T-helper 22 cell (primary cell): ENCODE results near the gene TNKS2.
"Not testable (repeated sequence)": the region's sequence is repeated elsewhere in the genome, so short reads cannot be mapped to it uniquely, and the experiment has no call there.

ENCODE experiments used
- DNase-seq: peaks from one replicate; pipeline ENCODE4 v3.0.0-alpha.2; 2020; ENCODE audit warnings: low read depth

The TNKS2 gene

GRCh38 chr10:91797874-91798648 lies at the start of gene TNKS2:
TNKS2 (plus strand) TSS chr10:91798426; CDS start chr10:91798691, 265 bp downstream.
- DNase-seq: peak; percentile 85

GRCh38 chr10:91749592-91749991 lies 48.6 kb upstream of the TNKS2 start:
- DNase-seq: not testable (repeated sequence)

- no peak for DNase-seq
Measured at GRCh38 chr10:91756286-91756685, 41.9 kb upstream of the TNKS2 start.

GRCh38 chr10:91758303-91759146 lies 39.7 kb upstream of the TNKS2 start:
- no peak for DNase-seq

DNA sequence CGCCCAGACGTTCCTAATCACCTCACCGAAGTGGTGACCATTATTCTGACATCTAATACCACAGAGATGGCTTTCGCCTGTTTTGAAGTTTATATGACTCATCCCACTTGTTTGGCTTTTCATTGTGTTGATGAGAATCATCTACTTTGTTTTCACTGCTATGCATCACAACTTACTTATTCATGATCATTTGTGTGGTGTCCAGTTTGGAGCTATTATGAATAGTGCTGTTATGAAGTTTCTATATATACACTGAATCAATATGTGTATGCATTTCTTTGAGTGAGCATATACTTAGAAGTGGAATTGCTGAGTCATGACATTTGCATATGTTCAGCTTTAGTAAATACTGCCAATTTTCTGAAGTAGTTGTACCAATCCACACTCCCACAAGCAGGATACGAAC lies 38.6 kb upstream of the TNKS2 start:
- DNase-seq: no peak

DNA sequence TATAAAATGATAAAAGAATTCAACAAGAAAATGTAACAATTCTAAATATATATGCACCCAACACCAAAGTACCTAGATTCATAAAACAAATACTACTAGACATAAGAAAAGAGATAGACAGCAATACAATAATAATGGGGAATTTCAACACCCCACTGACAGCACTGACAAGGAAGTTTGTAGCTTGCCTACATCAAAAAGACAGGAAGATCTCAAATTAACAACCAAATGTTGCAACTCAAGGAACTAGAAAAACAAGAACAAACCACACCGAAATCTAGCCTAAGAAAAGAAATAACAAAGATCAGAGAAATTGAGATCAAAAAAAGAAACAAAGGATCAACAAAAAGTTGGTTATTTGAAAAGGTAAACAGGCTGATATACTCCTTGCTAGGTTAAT lies 36.5 kb upstream of the TNKS2 start:
- DNase-seq: no peak

- DNase-seq: no peak
Measured at GRCh38 chr10:91762878-91763277, 35.3 kb upstream of the TNKS2 start.

- DNase-seq: no peak
Measured at GRCh38 chr10:91766676-91767075, 31.6 kb upstream of the TNKS2 start.

DNA sequence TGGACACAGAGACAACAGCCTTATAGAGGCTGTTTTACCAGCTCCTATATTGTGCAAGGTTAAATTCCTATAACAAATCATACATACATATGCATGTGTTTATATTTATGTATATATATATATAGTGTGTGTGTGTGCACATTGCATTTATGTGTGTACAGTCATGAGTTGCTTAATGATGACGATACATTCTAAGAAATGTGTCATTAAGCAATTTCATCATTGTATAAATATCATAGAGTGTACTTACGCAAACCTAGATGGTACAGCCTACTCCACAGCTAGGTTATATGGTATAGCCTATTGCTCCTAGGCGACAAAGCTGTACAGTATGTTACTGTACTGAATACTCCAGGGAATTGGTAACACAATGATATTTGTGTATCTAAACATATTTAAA lies 30.1 kb upstream of the TNKS2 start:
- DNase-seq: no peak

- DNase-seq: no peak
Measured at GRCh38 chr10:91771907-91772306, 26.3 kb upstream of the TNKS2 start.

- DNase-seq: no peak
Measured at GRCh38 chr10:91772461-91772860, 25.8 kb upstream of the TNKS2 start.

DNA sequence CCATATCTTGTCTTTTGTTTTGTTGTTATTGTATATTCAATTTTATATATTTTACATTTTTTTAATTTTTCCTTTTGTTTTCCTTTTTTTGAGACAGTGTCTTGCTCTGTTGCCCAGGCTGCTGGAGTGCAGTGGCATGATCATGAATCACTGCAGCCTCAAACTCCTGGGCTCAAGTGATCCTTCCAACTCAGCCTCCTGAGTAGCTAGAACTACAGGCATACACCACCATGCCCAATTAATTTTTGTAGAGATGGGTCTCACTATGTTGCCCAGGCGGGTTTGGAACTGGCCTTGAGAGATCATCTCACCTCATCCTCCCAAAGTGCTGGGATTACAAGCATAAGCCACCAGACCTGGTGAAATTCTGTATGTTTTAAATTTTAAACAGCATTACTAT lies 25.4 kb upstream of the TNKS2 start:
- no peak for DNase-seq

DNA sequence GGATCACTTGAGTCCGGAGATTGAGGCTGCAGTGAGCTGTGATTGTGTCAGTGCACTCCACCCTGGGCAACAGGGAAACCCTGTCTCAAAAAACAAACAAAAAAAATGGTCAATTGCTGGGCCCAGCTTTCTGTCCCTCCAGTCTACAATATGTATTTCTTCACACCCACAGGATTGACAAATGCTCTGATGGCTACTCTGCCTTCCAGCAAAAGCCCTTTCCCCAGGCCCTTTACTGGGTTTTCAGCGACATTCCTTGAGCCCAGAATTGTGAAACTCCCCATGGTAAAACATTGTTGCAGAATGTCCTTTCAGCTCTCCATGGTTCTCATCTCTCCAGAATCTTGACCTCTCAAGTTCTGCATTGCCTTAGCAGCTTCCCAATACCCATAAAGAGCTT lies 23.7 kb upstream of the TNKS2 start:
- no peak for DNase-seq

DNA sequence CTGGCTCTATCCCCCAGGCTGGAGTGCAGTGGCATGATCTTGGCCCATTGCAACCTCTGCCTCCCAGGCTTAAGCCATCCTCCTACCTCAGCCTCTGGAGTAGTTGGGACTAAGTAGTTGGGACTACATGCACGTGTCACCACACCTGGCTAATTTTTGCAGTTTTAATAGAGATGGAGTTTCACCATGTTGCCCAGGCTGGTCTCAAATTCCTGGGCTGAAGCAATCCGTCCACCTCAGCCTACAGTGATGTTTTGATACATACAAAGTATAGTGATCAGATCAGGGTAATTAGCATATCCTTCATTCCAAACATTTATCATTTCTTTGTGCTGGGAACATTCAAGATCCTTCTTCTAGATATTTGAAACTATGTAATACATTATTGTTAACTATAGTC lies 22.5 kb upstream of the TNKS2 start:
- no peak for DNase-seq

DNA sequence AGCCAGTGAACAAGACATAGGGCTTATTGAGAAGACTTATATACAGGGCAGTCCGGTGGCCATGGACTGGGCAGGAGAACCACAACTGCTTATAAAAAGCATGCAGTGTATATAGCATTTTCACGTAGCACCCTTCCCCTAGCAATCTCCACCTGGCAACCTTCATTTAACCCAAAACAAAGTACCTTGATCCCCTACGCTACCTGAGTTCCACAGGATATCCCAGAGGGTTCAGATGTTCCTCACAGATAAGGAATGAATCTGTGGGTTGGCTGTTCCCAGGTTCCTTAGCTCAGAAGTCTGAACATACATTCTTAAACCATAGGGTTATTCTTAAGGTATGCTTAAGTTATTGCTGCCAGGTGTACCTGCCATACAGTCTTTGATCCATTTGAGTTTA lies 22.0 kb upstream of the TNKS2 start:
- DNase-seq: no peak

- no peak for DNase-seq
Measured at GRCh38 chr10:91778485-91778884, 19.7 kb upstream of the TNKS2 start.

DNA sequence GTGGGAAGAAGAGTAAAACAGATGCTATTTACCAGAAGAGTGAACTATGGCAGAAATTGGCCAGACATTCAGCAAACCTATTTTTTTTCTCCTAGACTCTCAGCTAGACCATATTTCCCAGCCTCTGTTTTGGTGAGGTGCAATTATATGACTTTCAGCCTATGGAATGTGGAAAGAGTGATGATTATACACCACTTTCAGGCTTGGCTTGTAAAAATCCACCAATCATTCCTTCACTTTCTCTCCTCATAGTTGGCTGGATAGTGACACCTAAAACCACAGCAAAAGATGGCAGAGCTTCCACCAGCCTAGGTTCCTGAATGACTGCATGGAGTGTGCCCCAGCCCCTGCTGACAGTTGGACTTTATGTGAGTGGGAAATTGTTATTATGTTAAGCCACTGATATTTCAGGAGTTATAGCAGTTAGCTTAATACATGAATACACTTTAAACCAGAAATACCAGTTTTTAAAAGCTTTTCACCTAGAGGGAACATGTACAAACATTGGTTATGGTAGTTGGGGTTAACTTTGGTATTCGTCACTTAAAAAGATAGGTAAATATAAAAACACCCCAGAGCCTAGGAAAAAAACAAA lies 19.1 kb upstream of the TNKS2 start:
- no peak for DNase-seq

- DNase-seq: no peak
Measured at GRCh38 chr10:91782539-91782938, 15.7 kb upstream of the TNKS2 start.

GRCh38 chr10:91785830-91786229 lies 12.4 kb upstream of the TNKS2 start:
- no peak for DNase-seq

- no peak for DNase-seq
Measured at GRCh38 chr10:91787258-91787657, 11.0 kb upstream of the TNKS2 start.

DNA sequence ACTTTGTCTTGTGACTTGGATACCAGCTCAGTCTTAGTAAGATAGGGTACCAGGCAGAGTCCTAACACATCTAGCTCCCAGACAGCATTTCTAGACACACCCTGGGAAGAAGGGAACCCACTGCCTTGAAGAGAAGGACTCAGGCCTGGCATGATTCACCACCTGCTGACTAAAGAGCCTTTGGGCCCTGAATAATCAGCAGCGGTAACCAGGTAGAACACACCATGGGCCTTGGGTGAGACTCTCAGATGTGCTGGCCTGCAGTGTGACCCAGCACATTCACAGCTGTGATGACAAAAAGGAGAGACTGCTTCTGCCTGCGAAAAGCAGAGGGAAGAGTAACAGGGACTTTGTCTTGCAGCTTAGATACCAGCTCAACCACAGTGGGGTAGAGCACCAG lies 10.4 kb upstream of the TNKS2 start:
- DNase-seq: no peak

DNA sequence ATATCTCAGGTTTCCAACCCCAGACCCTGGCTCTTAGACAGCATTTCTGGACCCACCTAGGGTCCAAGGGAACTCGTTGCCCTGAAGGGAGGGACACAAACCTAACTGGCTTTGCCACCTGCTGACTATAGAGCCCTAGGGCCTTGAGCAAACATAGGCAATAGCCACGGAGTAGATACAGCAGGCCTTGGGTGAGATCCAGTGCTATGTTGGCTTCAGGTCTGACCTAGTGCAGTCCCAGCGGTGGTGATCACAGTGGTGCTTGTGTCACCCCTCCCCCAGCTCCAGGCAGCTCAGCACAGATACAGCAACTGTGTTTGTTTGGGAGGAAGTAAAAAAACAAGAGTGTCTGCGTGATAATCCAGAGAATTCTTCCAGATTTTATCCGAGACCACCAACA lies 9.7 kb upstream of the TNKS2 start:
- no peak for DNase-seq
